Measurements from ENCODE around the gene SYNDIG1. TPM values are rescaled to one million over a fixed set of nuclear protein-coding genes. Genes with fewer than 3 reads are reported as not detected.

Gene SYNDIG1
- total RNA-seq, 1 donor from 2014 or later, result 0.17 TPM

DNA sequence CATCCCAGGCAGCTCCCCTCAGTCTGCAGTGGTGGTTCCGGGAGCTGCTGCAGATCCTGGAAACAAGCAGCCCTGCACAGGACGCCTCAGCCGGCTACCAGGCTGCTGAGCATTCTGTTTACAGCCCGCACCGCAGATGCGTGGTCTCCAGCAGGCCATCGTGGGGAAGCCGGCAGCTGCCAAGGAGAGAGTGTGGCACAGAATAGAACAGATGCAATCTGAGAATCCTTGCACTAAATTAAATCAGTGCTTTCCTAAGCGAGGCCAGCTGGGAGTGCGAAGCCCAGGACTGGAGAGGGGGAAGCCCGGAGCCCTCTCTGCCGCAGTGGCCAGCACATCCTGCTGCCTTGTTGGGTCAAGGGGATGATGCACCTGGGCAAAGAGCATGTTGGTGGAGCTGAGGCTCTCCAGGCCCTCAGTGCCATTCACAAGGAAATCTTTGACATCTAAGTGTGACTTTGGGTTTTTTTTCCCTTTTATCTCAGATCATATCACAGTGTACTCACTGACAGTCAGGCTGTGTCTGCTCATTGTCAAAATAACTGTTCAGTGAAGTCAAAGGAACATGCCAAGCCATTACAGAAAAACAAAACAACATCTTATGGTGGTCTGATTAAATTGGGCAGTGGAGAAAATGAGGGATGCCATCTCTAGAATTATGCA is 118.1 kb downstream of the SYNDIG1 start:
- DNase-seq, result no peak

DNA sequence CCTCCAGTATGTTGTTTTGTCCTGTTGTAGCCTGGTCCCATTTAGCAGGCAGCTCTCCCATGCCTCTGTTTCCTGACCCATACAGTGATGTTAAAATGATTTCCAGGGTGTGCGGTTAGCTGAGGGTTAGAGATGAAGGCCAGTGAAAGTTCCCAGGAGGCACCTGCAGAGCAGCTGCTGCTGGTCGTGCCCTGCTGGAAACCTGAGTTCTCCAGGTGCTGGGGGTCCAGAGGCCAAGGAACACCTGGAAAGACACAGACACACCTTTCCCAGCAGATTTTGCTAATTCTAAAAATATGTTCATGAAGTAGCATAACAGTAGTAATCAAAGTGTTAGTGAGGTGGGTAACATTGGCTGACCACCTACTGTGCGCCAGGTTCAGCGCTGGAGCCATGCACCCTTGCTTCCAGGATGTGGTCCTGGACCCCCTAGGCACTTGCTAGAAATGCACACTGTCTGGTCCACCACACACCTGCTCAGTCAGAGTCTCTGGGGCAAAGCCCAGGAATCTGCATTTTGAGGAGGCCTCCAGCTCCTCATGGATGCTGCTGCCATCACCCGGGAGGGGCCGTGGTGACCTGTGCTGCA is 118.7 kb downstream of the SYNDIG1 start:
- DNase-seq, result no peak

DNA sequence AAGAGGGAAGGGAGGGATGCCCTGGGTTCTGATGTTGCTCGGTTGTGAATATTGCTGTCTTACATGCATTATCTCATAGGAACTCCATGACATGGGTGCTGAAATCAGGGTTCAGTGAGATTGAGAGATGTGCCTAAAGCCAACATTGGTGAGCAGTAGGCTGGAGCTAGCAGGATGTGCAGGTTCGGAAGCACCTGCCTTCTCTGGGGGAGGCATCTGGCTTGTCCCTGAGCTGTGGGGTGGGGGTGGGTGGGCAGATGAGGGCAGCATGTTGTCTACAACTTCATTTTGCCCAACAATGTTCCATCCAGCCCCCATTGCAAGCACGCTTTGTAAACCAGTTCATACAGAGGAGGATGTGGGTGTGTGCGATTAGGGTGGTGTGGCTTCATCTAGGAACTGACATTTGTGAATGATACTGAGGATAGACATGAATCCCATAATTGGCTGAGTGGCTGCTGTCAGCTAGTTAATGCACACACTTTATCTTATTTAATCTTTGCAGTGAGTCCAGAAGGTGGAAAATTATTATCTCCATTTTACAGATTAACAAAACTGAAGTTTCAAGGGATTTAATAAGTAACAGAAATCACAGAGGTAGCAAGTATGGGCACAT is 119.4 kb downstream of the SYNDIG1 start:
- no peak for DNase-seq

DNA sequence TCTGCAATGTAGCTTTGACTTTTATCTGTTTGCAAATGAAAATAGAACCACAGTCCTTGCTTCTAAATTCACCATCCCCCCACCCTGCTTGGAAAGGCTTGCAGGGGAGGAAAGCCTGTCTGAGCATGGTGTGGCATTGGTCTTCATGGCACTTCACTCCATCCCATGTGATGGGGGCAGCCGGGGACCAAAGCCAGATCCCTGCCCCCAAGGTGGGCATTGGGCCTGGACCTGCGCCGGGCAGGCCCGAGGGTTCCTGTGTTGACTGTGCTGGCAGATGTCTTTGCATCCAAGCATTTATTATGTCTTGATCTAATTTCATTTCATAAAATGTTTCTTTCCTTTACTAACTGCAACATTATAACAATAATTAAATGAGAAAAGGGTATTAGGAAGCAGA is 120.0 kb downstream of the SYNDIG1 start:
- no peak for DNase-seq

DNA sequence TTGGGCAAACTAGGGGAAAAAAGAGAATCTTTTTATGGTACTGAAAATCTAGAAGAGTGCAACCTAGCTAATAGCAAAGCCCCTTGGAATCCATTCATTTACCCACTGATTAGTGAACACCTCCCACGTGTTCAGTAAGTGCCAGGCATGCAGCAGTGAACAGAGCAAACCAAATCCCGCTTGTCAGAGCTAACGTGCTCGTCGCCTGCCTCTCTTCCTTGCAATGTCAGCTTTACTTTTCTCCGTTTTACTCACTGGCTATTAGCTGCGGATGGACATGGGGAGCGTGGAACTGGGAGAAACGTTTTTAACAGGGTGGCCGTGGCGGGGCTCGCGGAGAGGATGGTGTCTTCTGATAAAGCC is 120.4 kb downstream of the SYNDIG1 start:
- DNase-seq, result no peak

DNA sequence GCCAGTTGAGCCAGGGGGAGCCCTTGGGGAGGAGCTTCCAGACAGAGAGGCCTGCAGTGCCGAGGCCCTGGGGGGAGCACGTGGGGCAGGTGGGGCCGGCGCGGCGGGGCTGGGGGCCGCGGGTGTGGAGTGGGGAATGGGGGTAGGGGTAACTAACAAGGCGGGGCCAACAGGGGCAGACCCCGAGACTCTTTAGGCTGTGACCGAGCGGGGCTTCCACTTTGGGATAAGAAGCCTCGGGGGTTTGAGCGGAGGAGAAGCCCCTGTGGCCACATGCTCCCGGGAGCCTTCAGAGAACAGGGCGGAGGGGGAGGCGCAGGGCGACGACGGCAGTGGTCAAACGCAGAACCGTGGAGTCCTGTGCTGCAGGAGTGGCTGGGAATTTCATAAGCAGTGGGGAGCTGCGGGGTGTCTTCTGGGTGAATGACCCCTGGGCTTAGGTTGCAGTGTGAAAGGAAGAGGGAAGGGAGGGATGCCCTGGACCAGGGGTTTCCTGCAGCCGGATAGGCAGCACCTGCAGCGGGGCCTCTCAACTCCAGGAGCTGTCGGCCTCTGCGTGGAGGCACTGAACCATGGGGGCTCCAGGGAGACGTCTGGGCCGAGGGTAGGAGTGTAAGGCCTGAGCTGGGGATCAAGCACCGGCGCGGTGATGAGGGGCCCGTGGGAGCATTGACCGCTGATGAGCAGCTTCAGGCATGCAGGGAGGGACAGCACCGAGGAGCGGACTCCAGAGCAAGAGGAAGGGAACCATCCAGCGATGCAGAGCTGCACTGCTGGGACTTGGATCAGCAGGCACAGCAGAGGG is 121.0 kb downstream of the SYNDIG1 start:
- DNase-seq, result no peak

DNA sequence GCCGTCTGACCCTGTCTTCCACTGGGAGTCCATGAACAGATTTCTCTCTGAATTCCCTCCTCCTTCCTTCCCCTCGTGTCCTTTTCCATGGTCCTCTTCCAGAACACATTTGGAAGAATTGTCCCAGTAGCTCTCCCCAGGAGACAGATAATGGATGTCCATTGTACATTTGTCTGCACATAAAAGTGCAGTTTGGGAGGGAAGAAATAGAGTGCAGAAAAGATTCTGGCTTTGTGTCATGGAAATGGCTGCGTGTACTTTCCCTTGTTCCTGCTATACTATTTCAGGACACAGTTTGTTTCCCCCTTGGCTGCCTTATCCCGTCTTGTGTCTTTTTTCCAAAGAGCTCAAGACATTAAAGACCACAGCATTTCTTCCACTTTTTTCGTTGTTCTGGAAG is 127.6 kb downstream of the SYNDIG1 start:
- no peak for DNase-seq

DNA sequence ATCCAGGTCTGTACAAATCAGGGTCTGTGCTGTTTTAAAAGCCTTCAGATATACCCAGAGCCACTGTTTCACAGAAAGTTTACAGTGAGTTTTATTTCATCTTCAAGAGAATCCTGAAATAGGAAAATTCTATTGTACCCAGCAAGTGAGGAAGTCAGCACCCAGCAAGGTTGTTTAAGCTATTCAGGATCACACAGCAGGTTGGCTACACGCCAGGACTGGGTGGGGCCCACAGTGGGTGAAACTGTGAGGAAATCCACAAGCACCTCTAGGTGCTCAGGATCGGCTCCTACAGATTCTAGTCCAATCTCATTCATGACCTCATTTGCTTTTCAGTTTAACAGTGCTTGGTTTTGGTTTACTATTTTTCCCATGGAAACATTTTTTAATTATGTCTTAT is 128.9 kb downstream of the SYNDIG1 start:
- no peak for DNase-seq

DNA sequence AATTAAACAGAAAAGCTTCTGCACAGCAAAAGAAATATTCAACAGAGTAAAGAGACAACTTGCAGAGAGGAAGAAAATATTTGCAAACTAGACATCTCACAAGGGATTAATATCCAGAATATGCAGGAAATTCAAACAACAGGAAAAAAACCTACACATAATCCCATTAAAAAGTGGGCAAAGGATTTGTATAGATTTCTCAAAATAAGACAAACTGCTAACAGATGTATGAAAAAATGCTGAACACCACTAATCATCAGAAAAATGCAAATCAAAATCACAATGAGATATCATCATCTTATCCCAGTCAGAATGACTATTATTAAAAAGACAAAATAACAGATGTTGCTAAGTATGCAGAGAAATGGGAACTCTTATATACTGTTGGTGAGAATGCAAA is 129.6 kb downstream of the SYNDIG1 start:
- DNase-seq, result no peak

DNA sequence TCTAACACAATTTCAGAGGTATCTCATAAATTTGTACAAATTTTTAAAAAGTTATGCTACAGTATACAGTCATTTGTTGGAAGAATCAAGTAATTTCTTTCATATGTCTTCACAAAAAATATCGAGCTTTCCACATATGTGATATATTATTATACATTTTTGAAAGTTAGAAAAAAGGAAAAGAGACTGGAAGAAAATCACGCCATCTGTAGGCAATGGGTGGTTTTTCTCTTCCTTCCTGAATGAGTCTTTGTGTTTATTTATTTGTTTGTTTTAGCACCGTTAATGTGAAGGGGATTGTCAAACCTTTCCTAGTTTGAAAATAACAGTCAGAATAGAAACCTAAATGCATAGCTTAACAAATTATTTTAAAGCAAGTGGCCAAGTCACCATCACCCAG is 130.6 kb downstream of the SYNDIG1 start:
- DNase-seq, result no peak

DNA sequence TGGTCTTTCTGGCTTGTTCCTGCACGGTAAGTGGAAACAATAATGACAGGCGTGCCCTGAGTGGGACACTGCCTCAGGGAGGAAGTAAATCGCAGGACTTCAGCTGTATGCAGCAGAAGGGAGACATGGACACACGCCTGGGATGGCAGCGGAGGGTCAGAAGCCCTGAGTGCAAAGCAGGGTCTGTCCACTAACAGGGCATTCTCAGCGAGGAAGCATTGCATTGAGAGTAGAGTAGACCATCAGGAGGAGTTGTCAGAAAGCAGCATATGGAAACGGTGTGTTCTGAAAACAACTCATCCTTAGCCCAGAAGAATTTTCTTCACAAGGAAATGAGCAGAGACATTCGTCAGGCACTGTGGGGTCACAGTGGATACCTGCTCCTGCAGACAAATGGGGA is 134.0 kb downstream of the SYNDIG1 start:
- DNase-seq, result no peak

DNA sequence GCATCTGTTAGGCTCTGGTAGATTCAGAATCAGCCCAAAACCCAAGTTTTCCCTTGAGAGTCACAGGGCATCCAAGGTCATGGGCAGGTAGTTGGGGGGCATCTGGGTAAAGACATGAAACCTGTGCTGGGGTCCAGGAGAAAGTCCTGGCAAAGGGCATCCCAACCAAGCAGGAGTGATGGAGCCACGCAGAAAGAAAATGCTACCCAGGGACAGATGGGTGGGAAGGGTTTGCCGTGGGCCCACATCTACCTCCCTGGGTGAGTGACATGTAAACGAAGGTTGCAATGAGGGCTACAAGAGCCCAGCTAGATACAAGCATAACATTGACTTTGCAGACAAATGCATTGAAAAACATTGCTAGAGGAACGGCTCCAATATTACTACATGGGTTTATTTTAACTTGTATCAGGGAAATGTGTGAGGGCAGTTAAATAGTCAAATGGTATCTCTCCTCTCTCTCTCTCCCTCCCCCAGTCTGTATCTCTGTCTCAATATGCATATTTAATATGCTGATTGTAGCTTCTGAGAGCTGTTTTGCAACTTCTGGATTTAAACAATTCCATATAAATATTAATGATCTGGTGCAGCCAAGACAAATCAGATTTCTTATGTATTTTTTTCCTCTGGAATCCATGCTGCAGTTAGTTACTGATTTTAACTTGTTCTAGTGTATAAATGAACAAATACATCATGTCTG is 135.7 kb downstream of the SYNDIG1 start:
- no peak for DNase-seq

DNA sequence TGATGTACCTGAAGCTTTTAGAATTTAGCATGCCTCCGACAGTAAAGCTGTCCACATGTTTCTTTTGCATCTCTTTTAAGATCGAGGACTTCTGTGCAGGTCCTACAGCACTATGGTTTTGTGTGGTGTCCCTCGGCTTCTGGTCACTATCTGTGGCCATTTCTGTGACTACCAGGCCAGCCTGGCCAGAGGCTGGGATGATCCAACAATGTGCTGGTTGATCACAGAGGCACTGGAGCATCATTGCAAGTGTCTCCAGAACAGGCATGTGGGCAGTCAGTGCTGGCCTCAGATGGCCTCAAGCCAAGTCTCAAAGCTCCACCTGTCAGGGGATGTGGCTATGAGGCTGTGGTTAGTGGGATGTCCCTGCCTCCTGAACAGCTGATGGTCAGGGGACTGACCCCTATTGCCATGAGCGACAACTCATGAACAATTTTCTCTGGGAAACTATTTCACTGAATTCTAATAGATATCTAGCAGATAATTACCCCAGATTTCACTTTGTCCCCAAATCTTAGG is 136.6 kb downstream of the SYNDIG1 start:
- no peak for DNase-seq

DNA sequence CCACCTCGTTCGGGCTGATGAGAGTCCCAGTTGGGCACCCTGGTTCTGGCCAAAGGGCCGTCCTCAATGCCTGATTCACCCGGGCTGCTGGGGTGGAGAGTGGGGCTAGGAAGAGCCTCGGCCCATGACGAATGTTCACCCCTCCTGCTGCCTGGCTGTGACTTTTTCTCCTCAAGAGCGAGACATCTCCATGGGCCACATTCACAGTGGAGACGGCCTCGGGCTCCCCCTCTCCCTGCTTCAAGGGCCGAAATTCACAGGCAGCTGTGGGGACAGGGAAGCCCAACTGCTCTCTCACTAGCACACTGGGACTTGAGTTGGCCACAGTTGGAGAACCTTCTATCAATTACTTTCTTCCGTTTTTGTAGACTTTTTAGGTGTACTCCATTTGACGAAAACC is 138.0 kb downstream of the SYNDIG1 start:
- DNase-seq, result no peak

DNA sequence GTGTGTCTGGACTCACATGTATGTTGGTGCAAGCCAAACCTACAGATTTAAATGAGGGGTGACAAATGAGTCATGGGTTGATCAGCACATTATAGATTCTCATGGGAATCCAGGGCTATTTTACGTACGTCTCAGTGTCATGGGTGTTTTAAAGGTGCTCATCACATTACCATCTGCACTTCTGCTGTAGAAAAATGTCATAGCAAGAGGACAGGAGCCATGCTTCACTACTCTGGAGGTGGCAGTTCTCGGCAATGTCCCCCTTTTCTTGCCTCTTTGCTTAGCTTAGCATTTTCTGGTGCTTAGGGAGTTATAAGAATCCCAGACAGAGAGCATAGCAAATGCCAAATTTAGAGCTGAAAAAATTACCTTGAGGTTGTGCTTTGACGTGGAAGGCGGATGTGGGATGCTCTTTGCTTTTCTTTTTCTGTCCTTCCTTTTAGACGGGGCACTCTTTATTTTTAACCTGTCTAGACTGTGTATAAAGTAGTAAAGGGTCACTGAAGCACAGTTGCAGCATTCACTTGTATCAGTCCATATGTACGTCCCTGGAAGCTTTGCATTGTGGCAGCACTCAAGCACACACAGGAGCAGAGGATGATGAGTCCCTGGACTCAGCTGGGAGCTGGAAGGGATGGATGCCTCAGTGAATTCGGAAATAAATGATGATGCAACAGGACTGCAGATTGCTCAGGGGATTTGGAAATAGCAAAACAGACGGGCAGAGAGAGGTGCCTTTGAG is 139.7 kb downstream of the SYNDIG1 start:
- no peak for DNase-seq

DNA sequence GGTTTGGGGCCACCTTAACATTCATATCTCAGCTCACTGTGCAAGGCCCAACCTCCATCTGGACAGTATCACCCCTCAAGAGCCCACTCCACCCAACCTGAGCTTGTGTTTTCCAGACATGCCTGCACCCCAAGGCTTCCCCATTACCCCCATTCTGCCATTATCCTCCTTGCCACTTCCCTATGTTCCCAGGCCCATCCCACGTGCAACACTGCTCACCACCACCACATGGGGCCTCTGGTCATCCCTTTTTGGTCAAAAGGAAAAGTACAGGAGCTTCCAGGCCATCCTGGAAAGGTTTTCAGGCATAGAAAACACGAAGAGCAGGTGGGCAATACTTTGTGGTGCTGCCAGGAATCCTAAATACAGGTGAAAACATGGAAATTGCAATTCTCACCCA is 140.3 kb downstream of the SYNDIG1 start:
- DNase-seq, result no peak

DNA sequence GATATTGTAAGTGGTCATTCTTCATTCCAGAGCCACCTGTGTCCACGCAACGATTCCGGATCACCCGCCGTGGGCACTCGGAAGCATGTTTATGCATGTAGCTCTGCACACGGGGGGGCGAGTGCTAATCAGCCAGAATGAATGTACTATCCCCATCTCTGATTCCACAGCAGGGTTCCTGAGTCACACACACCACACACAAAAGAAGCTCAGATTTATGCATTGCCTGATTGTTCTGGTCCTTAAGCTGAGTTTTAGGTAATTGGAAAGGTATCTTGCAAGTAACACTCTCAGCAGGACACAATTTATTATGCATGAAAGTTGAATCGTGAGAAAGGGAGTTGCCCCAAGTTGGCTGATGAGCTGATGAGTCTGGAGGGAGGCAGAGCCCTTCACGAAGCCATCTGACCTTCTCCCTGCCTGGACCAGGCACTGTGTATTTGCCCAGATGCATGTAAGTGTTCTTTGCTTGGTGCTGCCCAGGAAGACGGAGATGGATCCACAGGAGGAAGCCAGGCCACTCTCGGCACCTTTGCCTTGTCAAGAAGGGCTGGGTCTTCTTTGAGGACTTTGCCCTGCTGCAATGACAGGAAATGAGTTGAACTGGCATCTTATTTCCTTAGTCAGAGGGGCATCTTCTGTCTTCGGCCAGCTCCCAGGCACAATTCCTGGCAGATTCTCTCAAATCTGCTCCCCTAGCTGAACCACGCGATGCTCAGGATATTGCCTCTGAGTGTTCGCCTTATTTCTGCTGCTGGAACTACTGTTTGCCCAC is 141.1 kb downstream of the SYNDIG1 start:
- DNase-seq, result no peak

DNA sequence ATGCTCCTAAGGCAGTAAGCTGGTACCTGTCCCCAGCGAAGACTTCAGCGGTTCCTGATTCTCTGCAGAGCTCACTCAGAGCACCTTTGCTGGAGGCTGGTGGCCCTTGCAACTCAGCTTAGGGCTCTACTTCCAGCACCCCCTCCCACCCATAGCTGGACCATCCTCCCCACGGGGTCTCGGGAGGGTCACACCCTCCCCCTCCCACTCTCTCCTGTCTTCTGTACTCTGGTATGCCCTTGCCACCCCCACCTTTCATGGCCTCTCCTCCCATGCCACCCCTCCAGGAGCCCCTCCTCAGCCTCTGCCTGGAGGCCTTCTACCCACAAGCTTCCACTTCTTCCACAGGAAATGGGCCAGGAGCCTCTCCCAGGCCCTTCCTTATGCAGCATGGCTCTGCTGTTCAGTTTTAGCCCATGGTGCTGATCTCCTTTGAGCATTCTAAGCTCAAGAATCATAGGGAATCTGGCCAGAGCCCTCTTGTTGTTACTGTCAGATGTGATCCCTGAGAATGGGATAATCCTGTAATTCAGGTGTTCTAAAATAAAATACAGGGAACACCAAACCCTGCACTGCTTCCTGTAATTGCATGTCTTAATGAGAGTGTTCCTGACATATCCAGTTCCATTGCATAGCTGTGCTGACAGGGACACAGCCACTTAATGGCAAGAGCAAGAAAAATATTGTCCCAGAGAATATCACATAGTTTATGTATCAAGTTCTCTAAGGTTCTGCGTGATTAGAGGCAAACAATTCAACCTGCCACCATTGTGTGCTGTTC is 142.1 kb downstream of the SYNDIG1 start:
- no peak for DNase-seq

DNA sequence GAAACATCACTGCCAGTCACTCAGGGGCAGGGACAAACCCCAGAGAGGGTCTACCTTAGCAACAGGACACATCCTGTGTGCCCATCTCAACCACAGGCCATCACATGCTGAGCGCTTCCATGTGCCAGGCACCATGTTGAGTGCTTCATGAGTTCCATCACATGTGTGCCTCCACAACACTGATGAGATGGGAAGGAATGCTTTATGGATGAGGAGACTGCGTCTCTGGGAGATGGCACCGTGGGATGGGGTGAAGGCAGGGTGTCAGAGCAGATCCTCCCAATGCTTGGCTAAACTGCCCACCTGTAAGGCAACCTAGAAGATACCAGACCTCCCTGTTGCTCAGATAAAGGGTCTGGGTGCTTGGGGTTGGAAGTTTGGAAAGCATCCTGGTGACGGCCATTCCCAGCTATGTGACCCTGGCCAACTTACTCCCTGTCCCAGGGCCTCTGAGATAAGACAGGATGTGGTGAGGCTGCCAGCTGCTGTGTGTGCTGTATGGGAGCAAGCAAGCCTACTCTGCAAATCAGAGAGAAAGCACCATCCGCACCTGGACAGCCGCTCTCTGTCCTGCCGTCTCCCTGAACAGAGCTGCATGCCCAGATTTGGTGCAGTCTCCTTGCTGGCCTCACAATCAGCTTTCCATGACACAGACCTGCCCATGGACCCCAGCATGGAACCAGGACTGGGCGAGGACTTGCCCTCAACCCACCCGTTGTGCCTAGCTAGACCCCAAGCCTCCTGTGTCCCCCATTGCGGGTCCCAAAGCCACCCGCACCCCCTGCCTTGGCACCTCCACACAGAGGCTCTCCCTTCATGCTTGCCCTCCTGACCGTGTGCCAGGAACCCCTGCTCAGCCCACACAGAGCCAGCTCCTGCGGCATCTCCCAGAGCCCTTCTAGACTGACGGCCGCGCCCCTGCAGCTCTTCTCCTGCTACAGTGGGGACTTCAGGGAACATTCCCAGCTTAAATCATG is 143.7 kb downstream of the SYNDIG1 start:
- DNase-seq, result no peak

Measured in dermis blood vessel endothelial cell (primary cell).